Activated CD4-positive, alpha-beta T cell treated with anti-CD3 and anti-CD28 coated beads for 48 hours (primary cell): ENCODE data around the gene UBD.

Experiments used
- DNase-seq: peaks from one replicate; pipeline ENCODE4 v3.0.0-alpha.2; 2020

Gene UBD

DNA sequence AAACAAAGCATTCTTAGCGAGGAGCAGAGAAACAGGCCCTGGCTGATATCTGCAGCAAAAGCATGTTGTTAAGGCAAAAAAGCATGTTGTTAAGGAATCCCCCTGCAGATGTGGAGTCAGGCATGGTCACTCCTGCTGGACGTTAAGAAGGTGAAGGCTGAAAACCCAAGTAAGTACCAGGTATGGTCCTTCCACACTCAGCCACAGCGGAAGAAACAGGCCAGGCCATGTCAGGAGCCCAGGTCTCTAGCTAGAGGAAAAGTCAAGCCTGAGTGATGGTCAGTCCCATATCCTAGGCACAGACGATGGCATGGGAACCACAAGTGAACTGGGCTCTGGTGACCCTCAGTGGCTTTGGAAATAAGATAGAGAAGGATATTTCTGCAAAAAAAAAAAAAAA is 39.3 kb downstream of the UBD start:
- no peak for DNase-seq

DNA sequence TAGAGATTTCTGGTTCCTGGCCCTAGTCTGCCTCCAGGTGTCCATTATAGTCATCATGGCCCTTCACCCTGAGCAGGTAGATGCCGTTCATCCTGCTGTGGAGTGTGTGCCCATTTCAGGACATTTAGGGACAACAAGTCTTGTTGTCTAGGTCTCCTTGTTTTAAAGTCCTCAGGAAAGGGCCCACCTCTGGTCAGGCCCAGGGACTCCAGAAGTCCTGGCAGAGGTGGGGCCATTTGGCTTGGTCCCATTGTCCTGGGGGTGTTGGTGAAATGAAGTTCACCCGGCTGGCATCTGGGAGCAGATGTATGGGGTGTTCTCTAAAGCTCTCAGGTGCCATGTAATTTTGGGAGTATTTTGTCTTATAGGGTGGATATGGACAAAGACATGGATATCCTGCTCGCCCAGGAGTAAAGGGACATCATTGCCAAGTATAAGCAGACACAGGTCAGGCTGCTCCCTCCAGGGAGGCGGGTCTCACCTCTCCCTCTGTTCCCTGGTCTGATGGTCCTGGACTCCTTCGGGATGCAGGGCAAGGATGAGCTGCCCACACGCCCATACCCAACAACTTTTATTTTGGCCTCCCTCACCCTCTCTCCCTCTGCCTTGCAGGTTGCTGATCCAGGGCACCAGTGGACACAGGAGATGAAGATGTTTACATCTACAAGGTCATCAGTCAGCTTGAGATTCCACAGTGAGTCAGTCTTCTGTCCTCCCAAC is 40.1 kb downstream of the UBD start:
- DNase-seq = no peak

DNA sequence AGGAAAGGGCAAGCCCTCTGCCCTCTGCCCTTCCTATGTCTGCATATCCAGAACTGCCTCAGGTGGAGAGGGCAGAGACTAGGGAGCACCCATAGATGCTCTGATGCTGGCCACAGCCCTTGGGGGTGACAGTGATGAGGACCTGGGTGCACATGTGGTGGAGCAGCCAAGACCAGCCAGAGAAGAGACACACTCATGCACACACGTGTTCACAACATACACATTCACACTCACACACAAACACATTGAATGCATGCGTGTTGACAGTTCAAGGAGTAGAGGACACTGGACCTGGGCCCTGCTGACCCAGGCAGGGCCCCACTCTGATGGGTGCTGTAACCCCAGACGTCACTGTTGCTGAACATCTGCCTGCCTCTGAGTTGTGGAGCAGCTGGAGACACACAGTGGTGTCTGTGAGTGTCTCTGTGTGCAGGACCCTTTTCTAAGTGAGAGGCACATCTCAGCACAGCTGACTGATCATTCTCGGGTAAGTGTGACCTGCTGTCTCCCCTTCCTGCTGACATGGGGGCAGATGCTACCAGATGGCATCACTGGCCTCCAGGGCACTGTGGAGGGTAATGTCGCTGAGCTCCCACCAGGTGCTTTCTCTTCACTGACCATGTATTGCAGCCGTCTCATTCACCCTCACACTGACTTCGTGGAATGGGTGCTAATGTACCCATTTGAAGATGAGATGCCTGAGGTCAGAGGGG is 41.6 kb downstream of the UBD start:
- DNase-seq = no peak

DNA sequence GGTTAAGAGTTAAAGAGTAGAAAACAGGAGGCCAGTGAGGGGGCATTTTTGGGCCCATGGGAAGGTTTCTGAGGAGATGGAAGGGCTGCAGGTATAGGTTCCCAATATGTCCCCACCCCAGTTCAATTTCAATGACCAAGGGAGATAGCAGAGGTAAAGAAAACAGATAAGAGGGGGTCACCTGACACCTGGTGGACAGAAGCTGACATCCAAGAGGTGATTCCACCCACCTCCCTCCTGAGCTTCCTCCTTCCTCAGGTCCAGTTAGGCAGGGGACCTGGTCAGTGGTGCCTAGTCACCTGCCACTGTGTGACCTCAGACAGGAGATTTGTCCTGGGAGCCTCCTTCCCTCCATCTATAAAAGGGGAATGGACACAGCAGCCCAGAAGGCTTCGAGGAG is 42.3 kb downstream of the UBD start:
- DNase-seq = no peak

DNA sequence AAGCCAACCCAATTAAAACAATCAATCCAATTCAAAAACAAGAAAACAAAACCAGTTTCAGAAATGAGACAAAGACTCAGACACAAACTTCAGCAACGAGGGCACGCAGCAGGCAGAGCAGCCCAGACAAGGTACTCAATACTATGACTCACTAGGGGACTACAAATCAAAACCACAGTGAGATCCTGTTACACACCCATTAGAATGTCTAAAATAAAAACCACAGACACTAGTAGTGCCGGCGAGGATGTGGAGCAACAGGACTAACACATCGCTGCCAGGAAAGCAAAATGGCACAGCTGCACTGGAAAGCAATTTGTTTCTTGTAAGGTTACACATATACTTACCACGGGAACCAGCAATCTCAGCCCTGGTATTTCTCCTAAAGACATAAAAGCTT is 43.4 kb downstream of the UBD start:
- DNase-seq = peak; percentile 45

DNA sequence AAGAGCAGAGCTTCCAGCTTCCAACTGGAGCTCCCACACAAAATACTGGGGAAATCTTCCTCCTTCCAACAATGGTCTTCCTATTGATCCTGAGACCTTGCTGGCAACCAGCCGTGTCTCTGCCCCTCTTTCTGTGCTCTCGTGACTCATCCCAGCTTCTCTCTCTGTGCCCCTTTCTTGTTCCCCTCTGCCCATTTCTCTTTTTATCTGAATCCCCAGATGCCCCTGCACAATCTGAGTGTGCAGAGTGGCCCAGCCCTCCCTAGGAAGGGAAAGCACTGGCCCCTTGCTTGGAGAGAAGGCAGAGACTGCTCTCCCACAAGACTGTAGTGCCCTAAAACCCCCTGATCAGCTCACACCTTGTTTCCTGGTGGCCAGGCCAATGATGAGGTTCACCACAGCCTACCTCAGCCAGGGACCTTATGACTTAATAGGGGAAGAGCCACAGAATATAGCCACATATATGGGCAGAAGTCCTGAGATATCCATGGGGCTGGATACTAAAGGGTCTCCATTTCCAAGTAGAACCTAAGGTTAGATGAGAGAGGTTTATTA is 48.7 kb downstream of the UBD start:
- no peak for DNase-seq

DNA sequence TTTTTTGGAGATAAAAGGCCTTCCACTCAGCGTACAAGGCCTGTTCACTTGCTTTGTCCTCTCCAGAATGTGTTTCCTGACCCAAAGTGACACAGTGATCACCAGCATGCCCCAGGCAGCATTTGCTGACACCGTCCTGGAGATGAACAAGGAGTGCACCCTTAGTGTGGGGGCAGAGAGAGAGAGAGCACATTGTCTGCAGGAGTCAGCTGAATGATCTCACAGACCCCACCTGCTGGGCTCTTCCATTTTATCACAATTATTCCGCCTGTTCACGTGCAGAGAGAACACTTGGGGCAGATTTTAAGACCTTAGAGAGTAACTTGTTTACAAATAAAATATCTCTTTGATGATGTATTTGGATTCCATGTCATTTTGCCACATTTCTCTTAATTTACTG is 49.3 kb downstream of the UBD start:
- DNase-seq = no peak

DNA sequence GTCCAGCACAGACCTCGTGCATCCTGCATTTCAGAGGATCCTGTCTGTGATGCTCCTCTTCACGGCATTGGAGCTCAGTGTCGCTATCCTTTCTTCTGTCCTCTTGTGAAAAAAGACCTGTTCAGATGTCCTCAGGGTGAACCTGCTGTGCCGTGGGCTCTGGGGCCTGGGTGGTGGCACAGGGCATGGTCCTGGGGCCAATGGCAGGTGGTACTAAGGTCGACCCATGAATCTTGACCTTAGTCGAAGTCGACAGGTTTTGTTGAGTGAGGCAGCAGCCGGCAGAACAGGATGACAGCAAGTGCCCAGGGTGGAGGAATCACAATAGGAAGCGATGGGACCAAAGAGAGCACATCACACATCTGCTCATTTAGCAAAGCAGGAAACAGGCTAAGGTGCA is 49.8 kb downstream of the UBD start:
- no peak for DNase-seq

DNA sequence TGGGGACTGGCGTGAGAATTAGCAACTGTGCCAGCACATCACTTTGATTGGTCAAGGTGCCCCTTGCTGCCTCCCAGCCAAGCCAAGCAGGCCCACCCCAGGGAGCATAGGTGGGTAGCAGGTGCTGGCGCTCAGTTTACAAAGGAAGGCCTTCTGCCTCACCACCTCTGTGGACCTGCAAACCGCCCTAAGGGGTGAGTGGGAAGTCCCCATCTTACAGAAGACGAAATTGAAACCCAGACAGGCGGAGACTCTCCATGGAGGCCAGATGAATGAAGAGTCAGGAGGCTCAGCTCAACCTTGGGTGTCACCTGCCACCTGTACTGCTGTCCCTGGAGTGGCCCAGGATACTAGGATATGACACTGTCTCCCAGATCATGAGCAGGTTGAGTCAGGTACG is 50.3 kb downstream of the UBD start:
- no peak for DNase-seq

DNA sequence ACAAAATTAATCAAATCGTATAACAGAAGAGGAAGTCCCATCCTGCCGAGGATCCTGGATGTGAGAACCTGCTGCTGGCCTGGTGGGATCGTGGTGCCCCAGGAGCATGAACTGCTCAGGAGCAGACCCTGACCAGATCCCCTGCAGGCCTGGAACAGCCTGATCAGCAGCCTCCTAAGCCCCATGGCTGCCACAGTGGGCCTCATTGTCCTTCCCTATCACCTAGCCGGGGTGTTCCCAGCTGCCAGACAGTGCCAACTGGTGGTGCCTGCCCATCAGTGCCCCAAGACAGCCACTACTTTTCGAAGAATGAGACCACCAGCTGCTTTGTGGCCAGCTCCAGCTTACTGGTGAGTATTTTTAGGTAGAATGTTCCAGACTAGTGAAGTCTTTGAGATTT is 52.2 kb downstream of the UBD start:
- no peak for DNase-seq

DNA sequence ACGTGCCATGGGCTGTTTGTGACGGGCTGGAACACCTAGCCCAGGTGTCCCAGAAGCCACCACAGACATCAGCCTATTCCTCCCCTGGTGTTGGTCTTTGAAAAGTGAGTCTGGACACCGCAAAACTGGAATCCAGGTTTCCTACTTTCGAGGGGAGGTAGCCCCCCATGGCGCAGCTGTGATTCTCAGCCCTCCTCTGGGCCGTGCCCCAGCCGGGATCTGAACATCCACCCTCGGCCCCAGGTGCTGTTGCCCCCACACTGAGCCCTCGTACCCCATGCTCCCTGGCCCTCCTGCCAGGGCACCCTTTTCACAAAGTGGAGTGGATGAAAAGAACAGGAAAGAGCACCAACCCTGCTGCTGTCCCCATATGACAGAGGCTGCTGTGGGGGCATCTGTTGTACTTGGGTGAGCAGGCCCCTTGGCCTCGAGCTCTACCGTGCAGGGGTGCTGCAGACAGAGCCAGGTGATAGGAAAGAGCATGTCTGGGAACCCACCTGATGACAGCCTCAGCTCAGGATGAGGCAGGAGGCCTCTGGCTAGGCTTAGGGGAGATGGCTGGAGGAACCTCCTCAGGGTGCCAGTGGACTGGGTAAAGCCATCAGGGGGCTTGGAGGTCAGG is 53.0 kb downstream of the UBD start:
- DNase-seq = no peak

DNA sequence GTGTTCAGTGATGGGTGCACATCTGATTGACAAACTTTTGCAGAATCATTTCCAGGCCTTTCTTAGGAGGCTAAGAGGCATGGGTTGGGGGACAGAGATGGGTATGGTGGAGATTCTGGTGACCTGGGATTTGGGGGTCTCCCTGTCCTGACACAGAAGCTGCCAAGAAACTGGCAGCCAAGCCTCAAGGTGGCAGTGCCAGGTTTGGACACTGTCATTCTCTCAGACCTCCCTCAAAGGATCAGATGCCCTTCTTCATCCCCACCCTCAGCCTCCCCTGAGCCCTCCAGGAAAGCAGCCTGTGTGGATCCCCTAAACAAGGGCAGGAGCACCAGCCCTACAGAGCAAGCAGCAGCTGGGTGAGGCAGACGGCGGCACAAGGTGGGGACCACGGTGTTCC is 53.7 kb downstream of the UBD start:
- DNase-seq = no peak
